NCI-H446 (cell line): ENCODE data around the gene ACAT1.
"Not testable (repeated sequence)": the region's sequence is repeated elsewhere in the genome, so short reads cannot be mapped to it uniquely, and the experiment has no call there.

Experiments
- DNase-seq, 2 experiments: peaks; one replicate each; lab custom pipeline; 2025; lab: John Stamatoyannopoulos, UW

Gene ACAT1

DNA sequence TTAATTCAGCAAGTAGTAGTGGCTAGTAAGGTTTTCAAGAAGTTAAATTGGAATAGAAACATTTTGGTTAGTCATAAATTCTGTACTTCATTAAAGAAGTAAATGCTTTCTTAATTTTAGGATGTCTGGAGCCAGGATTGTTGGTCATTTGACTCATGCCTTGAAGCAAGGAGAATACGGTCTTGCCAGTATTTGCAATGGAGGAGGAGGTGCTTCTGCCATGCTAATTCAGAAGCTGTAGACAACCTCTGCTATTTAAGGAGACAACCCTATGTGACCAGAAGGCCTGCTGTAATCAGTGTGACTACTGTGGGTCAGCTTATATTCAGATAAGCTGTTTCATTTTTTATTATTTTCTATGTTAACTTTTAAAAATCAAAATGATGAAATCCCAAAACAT, 25.8 kb downstream of the ACAT1 start:
- DNase-seq: no peak

DNA sequence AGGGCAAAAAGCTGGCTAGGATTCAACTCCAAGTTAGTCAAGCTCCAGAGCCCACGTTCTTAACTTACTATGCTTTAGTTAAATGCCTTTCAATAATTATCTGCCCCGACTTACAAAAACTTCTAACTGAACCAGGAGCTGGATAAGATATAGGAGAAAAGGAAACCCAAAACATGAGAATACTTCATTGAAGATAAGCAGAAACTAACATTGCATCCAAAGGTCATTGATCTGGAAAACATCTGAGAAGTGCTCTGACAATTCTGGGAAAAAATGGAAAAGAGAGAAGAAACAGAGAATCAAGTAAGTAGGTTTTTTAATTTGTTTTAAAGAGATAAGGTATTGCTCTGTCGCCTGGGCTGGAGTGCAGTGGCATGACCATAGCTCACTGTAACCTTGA, 27.2 kb downstream of the ACAT1 start:
- no peak for DNase-seq

GRCh38 chr11:108154591-108154990, 33.2 kb downstream of the ACAT1 start:
- no peak for DNase-seq

- DNase-seq: no peak
These were observed 39.7 kb downstream of the ACAT1 start for GRCh38 chr11:108160970-108161566.

GRCh38 chr11:108162878-108163277, 41.5 kb downstream of the ACAT1 start:
- DNase-seq: not testable (repeated sequence)

GRCh38 chr11:108167624-108168023, 46.3 kb downstream of the ACAT1 start:
- DNase-seq: no peak

- no peak for DNase-seq
These were observed 48.8 kb downstream of the ACAT1 start for GRCh38 chr11:108170184-108170583.

- no peak for DNase-seq
These were observed 56.2 kb downstream of the ACAT1 start for GRCh38 chr11:108177570-108177969.

- DNase-seq: no peak
These were observed 72.4 kb downstream of the ACAT1 start for GRCh38 chr11:108193725-108194124.

GRCh38 chr11:108196901-108197300, 75.5 kb downstream of the ACAT1 start:
- no peak for DNase-seq
